Esophagus squamous epithelium (tissue), 4 donors: ENCODE measurements around the gene REV1.

ENCODE experiments used
- POLR2A ChIP-seq, 4 donors: fragments of 450-650 bp; IDR thresholded peaks; one replicate each; pipeline ENCODE4 v1.6.1; 2017; ENCODE audit warnings: antibody characterized with exemption in 4 of 4, mild to moderate bottlenecking in 4 of 4, moderate library complexity in 3 of 4
- TF ChIP-seq, protein P1 (sequence below), 6 experiments: fragments of 450-650 bp in 4 of 6; fragments of 200-600 bp in 2 of 6; sonication (generic) in 2 of 6; IDR thresholded peaks; one replicate each; pipeline ENCODE4 v1.5.1; 2016 to 2019; ENCODE audit warnings: antibody characterized with exemption in 6 of 6, mild to moderate bottlenecking in 4 of 6, moderate library complexity in 4 of 6

DNA sequence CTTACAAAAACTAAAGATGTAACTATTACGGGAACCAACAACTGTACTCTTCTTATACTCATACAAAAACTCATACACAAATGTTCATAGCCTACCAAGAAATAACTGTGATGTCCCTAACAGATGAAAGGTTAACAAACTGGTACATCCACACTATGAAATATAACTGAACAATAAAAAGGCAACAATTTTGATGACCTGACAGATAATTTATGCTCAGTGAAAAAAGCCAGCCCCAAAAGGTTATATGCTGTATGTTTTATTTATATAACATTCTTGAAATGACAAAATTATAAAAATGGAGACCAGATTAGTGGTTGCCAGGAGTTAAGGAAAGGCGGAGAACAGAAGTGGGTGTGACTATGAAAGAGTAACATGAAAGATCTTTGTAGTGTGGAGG is 31.3 kb downstream of the REV1 start:
- TF ChIP-seq, protein P1, sequence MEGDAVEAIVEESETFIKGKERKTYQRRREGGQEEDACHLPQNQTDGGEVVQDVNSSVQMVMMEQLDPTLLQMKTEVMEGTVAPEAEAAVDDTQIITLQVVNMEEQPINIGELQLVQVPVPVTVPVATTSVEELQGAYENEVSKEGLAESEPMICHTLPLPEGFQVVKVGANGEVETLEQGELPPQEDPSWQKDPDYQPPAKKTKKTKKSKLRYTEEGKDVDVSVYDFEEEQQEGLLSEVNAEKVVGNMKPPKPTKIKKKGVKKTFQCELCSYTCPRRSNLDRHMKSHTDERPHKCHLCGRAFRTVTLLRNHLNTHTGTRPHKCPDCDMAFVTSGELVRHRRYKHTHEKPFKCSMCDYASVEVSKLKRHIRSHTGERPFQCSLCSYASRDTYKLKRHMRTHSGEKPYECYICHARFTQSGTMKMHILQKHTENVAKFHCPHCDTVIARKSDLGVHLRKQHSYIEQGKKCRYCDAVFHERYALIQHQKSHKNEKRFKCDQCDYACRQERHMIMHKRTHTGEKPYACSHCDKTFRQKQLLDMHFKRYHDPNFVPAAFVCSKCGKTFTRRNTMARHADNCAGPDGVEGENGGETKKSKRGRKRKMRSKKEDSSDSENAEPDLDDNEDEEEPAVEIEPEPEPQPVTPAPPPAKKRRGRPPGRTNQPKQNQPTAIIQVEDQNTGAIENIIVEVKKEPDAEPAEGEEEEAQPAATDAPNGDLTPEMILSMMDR (IDR thresholded peaks at IDR 0.05) = no peak
- TF ChIP-seq POLR2A (IDR thresholded peaks at IDR 0.05) = no peak
